Left colon (tissue), 2 donors: ENCODE measurements around the gene PIEZO2. TPM values are rescaled to one million over a fixed set of nuclear protein-coding genes. Genes with fewer than 3 reads are reported as not detected.
"Not testable (repeated sequence)": the region's sequence is repeated elsewhere in the genome, so short reads cannot be mapped to it uniquely, and the experiment has no call there.

Source experiments
- ATAC-seq: fragments of 200-7000 bp; cut with Tn5 transposase; one replicate; pipeline ENCODE4 v1.9.1; 2020; ENCODE audit warnings: mild to moderate bottlenecking, moderate library complexity
- DNase-seq, 2 donors: peaks; one replicate each; pipeline ENCODE4 v3.0.0-alpha.2; 2020
- intact Hi-C, 2 donors: fragments of 100-400 bp; cut with DNase I in 1 of 2; cut with micrococcal nuclease in 1 of 2; formaldehyde crosslinking; loops; one replicate each; pipeline versions ENCODE4 v1.11.2 to v1.14.0; 2022; cut with DNase I, micrococcal nuclease
- total RNA-seq, 2 donors: library from RNA; stranded (reverse); fragmentation: NEBNext Ultra II Directional; extraction: Animal tissue kit (Norgen Biotek cat#: 25700); gene quantifications; one replicate each; pipeline ENCODE4 v1.2.1, GENCODE V29; 2021
- donor health status: DM: no; HTN: no; CAD: no.
- donor health status: DM: yes; HTN: yes; CAD: no.

PIEZO2 gene
- total RNA-seq, 2 donors from 2014 or later = 1.3 to 1.4 TPM

DNA sequence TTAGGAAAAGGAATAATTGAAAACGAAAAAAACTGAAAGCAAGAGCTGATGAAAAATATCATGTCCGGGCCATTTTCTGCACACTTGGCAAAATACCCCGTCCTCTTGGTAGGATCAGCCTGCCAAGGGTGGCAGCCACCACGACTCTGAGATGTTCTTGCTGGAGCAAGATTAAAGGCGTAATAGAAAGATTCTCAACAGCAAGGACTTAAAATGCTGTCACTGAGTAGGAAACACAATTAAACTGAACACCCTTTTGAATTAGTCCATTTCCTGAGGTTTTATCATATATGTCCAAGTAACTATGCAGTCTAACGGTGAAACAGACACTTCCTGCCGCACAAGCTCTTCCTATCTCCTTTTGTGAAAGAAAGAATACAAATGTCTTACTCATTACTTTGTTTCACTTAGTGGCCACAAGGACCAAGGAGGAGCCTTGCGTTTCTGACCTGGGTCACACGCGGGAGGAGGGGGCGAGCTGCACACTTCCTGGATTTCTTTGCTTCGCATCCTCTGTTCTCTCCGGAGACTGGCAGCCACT is 222.7 kb downstream of the PIEZO2 start:
- DNase-seq = no peak
- no peak for ATAC-seq
- intact Hi-C loops = no loop called here

DNA sequence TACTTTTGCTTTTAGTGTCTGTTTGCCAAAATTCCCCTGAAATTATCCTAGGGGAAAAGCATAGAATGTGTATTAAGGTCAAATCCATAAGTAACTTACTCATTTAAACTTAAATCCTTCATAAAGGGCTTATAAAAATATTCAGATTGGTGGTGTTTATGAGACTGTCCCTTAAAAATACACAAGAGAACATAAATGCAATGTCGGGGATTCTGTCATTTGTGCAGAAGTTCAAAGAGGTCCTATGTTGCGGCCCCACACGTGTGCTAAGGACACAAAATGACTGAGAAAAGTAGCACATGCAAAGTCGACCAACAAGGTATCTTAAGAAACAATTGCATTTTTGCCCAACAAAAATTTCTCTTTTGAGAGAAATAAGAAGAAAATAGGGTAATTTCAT is 225.1 kb downstream of the PIEZO2 start:
- intact Hi-C loops = no loop called here
- ATAC-seq (no peak), DNase-seq (no peak)

DNA sequence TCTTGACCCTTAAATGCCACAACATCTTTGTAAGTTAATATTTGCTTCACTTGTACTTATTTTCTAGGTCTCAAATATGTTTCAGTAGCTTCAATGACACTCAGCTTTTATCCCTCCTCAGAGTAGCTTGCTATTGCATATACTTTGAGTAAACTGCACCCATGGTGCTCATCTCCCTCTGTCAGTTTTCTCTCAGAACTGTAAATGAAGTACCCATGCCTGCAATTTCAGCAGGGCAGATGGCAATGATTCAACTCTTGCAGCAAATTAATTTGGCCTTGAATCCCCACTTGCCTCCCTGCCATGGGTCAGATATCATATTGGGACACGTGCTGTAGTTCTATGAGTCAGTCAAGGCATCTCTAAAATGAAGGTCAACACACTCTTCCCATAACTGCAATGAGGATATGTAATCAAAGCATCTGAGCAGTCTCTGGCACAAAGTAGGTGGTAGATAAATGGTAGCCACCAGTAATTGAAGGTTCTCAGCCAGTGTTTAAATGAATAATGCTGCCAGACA is 225.8 kb downstream of the PIEZO2 start:
- intact Hi-C loops = no loop called here
- DNase-seq (no peak), ATAC-seq (no peak)

DNA sequence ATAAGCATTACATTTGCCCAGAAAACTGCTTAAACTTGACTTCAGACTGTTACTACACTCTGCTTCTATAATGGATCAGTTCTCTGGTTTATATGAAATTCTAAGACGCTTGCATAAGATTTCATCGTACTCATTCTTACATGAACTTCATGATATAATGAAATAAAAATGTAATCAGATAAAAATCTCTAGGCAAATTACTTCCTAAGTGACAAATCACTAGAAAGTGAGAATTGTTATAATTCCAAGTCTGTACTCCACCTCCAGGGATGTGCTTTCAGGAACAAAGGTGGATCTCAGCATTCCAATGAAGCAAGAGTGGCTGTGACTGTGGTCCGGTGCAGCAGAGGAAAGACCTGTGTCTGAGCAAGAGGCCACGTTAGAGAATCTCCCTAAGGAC is 226.2 kb downstream of the PIEZO2 start:
- ATAC-seq = no peak
- no peak for DNase-seq
- intact Hi-C loops = no loop called here

DNA sequence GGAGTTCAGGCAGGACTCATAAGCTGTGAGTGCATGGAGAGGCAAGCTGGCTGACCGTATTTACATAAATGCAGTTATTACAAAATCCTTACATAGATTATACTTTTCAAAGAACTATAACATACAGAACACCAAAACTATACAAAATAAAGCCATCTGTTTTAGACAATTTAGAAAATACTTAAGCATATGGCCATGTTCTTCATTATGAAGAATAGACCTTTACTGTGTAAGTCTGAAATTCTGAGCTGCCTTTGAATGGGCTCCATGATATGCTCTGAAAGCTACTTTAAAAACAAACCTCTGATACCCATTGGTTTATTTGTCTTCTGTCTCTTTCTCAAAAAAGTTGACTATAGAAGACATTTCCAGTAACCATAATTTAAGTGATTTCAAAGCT is 226.7 kb downstream of the PIEZO2 start:
- intact Hi-C loops, DNase-seq, ATAC-seq: not testable (repeated sequence)

DNA sequence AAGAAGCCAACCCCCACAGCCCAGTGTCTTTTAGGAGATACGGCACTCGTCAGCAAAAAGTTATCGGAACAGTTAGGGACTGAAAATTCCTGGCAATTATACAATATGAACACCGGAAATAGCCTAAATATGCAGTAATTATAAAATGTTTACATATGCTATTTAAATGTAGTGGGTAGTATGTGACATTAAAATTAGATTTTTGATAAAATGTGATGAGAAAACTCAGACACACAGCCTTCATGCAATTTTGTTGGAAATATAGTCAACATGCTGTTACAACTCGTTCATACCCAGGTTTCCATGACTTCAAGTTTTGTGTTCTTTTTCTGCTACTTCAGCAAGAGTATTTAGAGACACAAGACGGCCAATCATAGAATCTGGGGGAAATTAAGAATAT is 229.1 kb downstream of the PIEZO2 start:
- DNase-seq, ATAC-seq, intact Hi-C loops: not testable (repeated sequence)

DNA sequence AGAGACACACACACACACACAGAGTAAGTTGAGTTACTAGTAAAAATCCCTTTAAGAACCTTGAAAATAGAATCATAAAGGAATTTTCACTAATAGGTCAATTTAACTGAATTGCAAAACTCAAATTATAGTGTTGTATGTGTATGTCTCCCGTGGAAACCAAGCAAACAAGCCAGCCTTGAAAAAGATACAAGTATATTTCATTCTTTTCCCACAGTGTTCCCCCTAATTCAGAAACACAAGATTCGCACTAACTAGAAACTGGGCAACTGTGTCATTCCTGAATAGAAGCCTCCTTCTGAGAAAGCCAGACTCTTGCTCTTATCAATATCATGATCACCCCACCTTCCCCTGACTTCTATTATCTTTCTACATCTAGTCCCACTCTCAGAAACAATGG is 229.5 kb downstream of the PIEZO2 start:
- DNase-seq (no peak), ATAC-seq (no peak)
- intact Hi-C loops = no loop called here

DNA sequence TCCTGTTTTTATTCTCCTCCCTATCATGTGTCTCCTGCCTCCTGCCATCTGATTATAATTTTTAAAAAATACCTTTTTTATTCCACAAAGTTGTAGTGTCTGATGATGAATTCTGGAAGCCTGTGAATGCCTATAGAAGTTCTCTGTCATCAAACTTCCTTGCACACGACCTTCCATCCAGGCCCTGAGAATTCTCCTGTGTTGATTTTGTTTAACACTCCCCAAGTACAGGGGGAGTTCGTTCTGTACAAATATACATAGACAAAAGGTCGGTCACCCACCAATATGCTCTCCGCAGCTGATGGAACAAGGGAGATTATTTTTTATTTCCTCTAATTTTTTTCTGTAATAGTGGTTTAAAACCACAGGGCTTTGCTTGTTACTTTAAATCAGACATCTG is 232.5 kb downstream of the PIEZO2 start:
- no peak for DNase-seq
- intact Hi-C loops = no loop called here

DNA sequence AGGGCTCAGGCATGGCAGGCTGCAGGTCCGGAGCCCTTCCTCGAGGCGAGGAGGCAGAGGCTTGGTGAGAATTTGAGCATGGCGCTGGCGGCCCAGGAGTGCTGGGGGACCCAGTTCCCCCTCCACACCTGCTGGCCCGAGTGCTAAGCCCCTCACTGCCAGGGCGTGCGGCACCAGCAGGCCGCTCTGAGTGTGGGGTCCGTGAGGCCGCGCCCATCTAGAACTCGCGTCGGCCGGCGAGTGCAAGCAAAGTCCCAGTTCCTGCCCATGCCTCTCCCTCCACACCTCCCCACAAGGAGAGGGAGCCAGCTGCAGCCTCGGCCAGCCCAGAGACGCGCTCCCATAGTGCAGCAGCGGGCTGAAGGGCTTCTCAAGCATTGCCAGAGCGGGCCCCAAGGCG is 233.0 kb downstream of the PIEZO2 start:
- no peak for DNase-seq
- ATAC-seq = no peak
- intact Hi-C loops = no loop called here

More for the DNA sequence above, 232.5 kb downstream of the PIEZO2 start:
- no peak for ATAC-seq

DNA sequence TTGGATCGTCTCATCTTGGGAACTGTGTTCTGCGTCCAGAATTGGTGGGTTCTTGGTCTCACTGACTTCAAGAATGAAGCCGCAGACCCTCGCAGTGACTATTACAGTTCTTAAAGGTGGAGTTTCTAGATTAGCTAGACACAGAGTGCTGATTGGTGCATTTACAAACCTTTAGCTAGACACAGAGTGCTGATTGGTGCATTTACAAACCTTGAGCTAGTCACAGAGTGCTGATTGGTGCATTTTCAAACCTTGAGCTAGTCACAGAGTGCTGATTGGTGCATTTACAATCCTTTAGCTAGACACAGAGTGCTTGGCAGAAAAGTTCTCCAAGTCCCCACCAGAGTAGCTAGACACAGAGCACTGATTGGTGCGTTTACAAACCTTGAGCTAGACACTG is 233.6 kb downstream of the PIEZO2 start:
- intact Hi-C loops, ATAC-seq, DNase-seq: not testable (repeated sequence)

DNA sequence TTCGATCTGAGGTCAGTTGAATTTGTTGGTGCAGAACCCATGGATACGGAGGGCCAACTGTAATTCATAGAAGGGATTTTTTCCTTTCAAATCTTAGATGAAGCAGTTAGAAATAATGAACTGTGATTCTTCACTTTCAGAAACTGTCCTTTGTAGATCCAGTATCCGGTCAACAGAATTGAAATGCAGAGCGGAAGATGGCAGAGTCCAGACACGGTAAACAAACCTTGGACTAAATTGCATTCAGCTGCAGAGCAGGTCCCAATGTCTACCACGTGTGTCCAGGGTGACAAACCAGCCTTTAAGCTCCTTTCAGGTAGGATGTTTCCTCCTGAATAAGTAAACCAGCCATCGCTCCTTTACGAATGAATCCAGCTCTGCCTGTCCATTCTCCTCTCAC is 234.8 kb downstream of the PIEZO2 start:
- ATAC-seq, DNase-seq, intact Hi-C loops: not testable (repeated sequence)

DNA sequence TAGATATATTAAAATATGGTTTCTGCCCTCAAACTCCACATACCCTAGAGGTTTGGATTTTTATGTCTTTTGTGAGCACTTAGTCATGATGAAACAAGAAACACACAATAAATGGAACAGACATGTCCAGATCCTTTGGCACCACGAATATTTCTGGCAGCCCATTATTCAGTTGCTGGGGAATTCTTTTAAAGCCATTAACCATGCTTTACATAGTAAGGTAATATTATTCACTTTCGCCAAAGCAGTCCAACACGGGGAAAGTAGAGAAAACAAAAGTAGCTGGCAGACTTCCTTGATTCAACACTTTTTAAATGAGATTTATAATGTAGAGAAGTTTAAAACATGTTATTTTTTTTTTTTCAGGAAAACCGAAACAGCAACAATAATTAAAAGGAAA is 235.4 kb downstream of the PIEZO2 start:
- intact Hi-C loops = no loop called here
- no peak for DNase-seq
- no peak for ATAC-seq

DNA sequence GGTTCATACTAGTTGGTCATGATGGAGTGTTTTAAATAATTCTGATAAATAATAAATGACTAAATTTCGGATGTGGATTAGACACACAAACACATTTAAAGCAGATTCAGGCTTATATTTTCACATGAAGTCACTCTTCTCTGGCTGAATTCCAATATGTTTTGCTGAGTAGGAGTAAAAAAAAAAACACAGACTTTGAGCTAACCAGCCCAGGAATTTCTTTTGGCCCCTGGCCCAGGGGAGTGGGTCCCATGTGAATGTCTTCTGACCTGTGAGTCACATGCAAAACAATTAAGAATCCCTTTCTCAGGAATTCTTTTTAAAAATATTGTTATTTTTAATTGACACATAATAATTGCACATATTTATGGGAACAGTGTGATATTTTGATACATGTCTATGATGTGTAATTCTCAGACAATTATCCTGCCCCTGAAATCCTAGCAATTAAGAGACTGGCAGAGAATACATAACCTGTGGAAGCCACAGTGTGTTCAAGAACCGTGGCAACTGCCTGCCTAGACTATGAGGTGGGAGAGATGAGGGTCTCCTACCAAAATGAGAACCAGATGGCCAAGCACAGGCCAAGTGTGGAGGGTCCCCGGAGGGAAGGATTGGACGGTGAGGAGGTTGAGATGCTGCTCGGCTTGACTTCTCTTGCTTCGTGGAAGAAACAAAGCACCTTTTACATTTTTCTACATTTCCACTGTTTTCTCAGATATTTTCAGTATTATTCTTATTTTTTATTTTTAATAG is 236.4 kb downstream of the PIEZO2 start:
- no peak for ATAC-seq
- intact Hi-C loops = no loop called here
- no peak for DNase-seq

DNA sequence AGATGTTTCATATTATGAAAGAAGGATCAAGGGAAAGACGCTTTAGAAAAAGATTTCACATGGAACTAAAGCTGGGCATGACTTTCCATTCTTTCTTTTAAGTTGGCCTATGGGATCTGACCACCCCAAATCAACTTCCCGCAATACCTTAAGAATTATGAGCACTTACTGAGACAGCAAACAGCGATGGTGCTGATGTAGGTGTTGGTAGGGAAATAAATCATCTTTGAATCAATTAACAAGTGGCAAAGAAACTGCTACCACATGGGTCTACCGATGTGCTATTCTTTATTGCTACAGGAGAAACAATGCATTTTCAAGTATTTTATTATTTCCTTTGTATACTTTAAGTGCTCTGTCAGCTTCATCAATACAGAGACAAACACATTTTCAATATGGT is 239.6 kb downstream of the PIEZO2 start:
- no peak for DNase-seq
- intact Hi-C loops = no loop called here
- no peak for ATAC-seq

DNA sequence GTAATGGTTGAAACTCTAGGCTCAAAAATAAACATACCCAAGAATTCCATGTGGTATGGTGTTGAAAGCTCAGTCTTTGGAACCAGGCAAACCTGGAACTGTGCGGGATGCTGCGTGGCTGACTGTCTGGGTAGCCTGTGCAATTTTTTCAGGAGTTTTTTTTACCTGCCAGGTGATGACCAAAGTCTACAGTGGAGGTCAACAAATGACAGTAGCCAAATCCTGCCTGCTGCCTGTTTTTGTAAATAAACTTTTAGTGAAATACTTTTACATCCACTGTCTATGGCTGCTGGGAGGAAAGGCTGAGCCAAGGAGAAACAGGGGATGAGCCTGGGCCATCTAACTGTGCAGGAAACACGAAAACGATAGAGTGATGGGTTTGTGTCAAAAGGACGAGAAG is 240.6 kb downstream of the PIEZO2 start:
- DNase-seq = no peak
- intact Hi-C loops = no loop called here
- no peak for ATAC-seq

DNA sequence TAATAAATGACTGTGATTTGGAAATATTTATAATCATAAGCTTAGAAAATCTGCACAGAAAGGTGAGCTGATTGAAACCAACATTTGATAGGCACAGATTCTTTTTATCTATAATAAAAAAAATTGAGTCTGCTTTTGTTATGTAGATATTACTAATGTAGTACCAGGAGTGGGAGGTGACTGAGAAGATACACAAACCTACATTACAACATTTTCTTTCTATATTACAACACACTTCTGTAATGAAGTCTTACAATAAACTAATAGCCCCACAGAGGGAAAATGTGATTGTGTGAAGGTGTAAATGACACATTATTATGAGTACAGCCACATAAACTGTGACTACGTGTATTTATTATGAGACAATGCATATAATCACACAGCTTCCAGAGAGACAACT is 241.6 kb downstream of the PIEZO2 start:
- DNase-seq = no peak
- no peak for ATAC-seq
- intact Hi-C loops = no loop called here

DNA sequence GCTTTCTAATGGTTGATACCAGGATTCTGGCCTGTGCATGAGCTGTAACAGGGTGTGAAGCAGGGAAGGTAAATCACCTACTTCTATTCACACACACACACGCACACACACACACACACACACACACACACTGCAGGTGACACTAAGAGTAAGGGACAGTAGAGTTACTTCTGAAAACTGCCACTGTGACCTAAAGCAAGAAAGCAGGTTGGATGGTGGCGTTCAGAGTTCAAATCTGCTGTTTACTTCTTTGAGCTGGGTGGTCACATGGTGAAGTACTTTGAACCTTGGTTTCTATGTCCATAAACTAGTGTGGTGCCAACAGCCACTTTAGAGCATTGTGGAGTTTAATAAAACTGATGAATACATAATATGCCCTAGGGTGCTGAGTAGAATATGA is 248.0 kb downstream of the PIEZO2 start:
- no peak for ATAC-seq
- no peak for DNase-seq
- intact Hi-C loops = no loop called here

DNA sequence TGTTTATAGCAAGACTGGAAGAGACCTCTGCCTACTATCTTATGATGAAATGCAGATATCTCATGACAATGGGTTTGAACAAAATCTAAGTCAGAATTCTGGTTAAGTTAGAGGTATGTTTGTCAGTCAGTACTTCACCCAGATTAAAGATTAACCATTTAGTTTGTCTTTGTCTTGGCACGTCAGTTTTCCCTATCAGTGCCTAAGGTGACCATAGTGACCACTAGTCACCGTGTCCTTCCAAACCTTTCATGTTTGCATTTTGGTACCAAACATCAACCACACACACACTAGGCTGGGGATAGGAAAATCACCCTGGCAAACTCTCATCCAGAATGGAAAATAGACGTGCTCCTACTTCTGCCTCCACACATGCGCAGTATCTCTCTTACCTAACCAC is 248.9 kb downstream of the PIEZO2 start:
- no peak for ATAC-seq
- no peak for DNase-seq
- intact Hi-C loops = no loop called here

DNA sequence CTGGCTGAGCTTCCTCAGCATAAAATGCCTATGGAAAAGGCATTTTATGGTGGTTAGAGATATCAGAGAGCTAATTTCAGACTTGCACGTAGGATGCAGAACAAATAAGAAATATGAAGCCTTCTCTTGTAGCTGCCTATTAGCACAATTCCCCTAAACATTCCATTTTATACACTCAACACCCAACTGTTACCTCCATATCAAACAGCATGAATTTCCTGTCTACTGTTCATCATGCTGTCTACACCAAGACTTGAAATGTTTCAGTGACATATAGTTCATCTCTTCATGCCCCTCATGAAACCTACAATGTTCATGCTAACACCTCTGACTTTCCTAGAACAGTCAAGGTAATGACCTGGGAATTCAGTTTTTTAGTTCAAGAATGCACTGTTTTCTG is 249.9 kb downstream of the PIEZO2 start:
- ATAC-seq (no peak), DNase-seq (no peak)
- intact Hi-C loops = no loop called here

DNA sequence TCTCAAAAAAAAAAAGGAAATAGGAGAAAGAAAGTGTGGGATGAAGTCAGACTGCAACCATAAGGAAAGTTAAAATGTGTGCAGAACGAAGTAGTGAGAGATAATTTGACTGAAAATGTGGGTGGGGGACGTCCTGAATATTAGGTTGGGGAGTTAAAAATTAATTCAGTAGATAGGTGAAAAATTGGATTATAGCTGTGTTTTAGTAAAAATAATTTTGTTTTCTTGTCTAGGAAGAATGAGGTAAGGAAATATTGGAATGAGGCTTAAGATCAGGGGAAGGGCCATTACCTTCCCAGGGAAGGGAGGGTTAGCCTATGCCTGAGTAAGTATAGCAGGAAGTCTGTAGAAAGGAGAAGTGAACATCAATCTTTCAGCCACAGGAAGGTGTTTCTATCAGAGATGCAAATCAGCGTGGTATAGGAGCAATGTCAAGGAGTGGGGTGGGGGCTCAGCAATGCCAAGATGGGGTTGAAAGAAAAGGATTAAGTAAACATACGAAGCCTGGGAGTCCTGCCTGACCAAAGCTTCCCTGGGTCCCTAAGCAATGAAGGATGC is 250.9 kb downstream of the PIEZO2 start:
- DNase-seq = no peak
- intact Hi-C loops = no loop called here
- no peak for ATAC-seq
